Measurements from ENCODE around the gene SMURF1.
"Not testable (repeated sequence)": the region's sequence is repeated elsewhere in the genome, so short reads cannot be mapped to it uniquely, and the experiment has no call there.

SMURF1 gene

DNA sequence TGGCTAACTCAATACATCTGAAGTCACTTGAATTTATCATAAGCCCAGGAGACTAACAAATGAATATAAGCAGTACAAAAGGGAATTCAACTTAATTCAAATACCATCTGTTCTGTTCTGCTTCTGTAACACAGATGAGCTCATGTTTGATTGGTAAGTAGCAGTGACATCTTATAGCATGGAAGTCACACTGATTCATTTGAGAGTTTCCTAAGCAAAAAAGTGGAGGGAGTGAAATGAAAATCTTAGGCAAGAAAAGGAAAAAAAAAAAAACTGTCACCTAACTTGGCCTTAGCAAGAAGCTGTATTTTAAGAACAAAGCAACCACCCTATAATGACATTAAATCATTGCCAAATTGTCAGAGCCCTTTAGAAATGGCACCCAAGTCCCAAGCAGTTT is 49.5 kb downstream of the SMURF1 start:
- no peak for DNase-seq

DNA sequence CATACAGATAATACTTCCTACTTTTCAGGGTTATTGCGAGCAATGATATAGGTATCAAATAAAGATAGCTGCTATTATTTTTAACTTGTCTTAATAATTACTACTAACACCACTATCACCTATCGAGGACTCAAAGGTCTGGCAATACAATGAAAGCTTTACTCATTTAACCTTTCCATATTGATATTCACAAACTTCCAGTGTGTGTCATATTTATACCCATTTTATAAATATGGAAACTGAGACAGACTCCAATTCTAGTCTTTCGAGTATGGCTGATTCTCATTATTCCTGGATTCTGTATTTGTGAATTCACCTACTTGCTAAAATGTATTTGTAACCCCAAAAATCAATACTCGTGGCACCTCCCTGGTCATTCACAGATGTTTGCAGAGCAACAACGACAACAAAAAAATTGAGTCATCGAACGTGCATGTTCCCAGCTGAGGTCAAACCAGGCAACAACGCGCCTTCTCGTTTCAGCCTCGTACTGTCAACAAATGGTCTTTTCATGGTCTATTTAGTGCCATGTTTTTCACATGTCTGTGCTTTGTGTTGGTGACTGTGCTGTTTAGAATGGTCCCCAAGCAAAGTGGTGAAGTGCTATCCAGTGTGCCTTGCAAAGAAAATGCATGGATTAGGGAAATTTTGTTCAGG is 51.7 kb downstream of the SMURF1 start:
- no peak for DNase-seq

- DNase-seq: no peak
Observed at GRCh38 chr7:99090771-99091542, 53.0 kb downstream of the SMURF1 start.

DNA sequence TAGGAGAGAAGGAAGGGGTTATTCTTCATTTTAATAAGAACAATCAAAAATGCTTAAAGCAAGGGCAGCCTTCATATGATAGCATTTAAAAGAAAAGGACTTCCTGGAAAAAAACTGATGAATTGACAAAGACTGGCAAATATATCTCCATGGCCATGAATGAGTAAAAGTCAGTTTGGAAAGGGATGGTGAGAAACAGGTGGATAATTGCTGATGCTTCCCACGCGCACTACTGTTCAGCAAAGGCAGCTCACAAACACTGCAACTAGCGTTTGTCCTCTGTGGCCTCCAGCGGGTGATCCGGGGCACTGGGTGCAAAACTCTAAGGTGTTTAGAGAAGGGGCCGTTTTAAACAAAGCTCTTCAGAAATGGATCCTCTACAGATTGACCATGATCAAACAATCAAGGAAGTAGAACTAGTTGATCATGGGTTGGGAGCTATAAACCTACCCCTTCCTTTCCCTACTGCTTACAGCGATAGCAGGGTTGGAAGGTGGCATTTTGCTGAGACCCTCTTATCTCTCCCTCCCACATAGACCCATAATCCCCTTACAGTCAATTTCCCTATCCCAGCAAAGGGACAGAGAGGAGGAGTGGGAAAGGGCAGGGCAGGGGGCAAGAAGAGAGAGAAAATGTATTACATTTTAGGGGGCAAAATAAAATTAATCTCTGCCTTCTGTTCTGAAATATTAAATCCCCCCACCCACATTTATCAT is 53.8 kb downstream of the SMURF1 start:
- no peak for DNase-seq

DNA sequence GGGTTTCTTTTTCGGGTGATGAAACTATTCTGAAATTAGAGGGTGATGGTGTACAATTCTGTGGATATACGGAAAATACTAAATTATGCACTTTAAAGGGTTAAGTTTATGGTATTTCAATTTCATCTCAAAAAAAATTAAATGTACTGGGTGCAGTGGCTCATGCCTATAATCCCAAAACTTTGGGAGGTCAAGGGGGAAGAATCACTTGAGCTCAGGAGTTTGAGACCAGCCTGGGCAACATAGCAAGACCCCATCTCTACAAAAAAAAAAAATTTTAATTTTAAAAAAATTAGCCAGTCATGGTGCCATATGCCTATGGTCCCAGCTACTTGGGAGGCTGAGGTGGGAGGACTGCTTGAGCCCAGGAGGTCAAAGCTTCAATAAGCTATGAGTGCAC is 57.0 kb downstream of the SMURF1 start:
- no peak for DNase-seq

DNA sequence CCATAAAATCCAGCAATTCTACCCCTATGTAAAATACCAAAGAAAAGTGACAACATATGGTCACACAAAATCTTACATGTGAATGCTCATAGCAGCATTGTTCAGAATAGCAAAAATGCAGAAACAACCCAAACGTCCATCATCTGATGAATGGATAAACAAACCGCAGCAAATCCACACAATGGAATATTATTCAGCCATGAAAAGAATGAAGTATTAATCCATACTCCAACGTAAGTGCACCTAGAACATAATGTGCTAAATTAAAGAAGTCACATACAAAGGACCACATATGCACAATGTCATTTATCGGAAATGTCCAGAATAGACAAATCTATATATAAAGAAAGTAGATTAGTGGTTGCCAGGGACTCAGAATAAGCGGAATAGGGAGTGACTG is 57.4 kb downstream of the SMURF1 start:
- no peak for DNase-seq

DNA sequence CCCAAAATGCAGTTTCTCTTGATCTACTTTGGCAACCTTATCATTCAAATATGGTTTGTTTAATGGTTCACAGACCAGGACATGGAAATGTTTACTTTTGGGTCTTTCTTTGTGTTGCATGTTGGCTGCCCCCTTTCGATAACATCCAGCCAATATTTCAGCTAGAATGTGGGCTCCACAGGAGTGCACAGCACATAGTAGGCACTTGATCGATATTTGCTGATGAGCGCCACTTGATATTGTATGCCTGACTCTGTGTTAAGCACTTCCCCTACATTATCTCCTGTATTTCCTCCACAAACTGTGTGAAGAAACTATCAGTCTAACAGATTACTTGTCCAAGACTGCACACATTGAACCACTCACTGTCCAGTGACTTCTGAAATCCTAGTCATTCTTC is 60.2 kb downstream of the SMURF1 start:
- no peak for DNase-seq

- DNase-seq: no peak
Observed at GRCh38 chr7:99083068-99083651, 60.7 kb downstream of the SMURF1 start.

DNA sequence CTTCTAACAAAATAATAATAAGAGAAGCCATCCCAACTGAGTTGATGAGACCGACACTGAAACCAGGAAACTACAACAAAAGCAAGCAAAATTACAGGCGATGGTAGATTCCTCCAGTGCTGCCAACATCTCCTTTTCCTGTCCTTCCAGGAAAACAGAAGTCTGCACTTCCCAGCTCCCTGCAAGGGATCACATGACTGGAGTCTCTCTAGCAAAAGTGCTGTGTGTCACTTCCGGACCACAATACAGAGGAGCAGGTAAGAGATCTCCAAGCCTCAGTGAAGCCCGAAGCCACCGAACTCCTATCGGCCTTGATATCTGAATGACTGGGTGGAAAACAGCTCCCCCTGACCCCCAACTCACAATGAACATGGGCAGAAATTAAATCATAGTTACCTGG is 63.2 kb downstream of the SMURF1 start:
- no peak for DNase-seq

- DNase-seq: no peak
Observed at GRCh38 chr7:99079104-99079503, 64.8 kb downstream of the SMURF1 start.

DNA sequence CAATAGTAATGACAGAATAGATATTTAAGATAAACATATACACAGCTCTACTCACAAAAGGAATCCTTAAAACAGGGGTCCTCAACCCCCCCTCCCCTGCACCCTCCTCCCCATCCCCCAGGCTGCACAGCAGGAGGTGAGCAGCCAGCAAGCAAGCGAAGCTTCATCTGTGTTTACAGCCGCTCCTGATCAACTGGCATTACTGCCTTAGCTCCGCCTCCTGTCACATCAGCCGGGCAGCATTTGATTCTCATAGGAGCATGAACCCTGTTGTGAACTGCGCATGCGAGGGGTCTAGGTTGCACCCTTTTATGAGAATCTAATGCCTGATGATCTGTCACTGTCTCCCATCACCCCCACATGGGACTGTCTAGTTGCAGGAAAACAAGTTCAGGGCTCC is 65.5 kb downstream of the SMURF1 start:
- DNase-seq: no peak

- DNase-seq: no peak
Observed at GRCh38 chr7:99076615-99077014, 67.3 kb downstream of the SMURF1 start.

GRCh38 chr7:99073839-99074446 is 70.0 kb downstream of the SMURF1 start:
- DNase-seq: no peak

GRCh38 chr7:99072126-99072525 is 71.8 kb downstream of the SMURF1 start:
- no peak for DNase-seq

- DNase-seq: no peak
Observed at GRCh38 chr7:99070361-99070760, 73.5 kb downstream of the SMURF1 start.

GRCh38 chr7:99061001-99061776 is 82.7 kb downstream of the SMURF1 start:
- DNase-seq: no peak

DNA sequence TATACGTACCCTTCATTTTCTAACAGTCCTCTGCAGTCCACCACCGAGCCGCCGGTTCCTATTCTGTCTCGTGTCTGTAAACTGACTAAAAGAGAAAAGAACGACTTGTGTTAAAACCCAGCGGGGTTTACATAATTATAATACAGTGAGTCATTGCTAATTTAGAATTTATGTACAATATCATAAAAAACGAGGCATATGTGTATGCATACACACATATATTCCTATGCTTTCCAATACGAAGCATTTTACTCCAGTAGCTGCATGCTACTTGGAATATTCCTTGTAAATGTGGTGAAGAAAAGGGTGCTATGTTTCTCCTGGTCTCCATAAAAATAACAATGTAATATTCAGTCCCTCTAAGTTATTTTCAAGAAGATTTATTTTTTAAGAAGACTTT is 89.1 kb downstream of the SMURF1 start:
- DNase-seq: no peak

DNA sequence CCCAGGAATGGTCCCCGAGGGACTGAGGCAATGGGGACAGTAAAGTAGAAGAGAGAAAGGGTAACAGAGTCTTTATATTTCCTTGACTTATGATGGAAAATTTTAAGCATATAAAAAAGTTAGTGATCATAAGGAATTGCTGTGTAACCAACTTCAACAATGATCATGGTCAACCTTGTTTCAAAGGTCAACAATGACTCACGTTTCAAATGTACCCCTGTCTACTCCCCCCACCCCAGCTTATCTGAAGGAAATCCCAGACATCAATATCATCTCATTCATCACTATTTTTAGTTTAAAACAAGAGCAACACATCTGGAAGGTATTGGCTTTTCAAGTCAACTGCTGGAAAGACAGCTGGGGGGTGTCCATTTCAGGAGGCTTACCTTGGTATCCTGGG is 92.9 kb downstream of the SMURF1 start:
- no peak for DNase-seq

- DNase-seq: no peak
Observed at GRCh38 chr7:99047526-99048077, 96.3 kb downstream of the SMURF1 start.

- DNase-seq: no peak
Observed at GRCh38 chr7:99046722-99047121, 97.2 kb downstream of the SMURF1 start.

- DNase-seq: peak; percentile 1
Observed at GRCh38 chr7:99046262-99046661, 97.6 kb downstream of the SMURF1 start.

DNA sequence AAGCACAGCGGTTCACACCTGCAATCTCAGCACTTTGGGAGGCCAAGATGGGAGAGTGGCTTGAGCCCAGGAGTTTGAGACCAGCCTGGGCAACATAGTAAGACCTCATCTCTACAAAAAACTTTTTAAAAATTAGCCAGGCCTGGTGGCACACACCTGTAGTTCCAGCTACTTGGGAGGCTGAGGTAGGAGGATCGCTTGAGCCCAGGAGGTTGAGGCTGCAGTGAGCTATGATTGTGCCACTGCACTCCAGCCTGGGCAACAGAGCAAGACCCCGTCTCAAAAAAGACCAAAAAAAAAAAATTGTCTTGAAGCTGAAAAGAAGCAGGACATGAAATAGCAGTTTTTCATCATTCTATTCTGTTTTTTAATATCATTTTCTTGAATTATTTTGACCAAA is 99.0 kb downstream of the SMURF1 start:
- DNase-seq: not testable (repeated sequence)

Data from DMS79 (cell line).